ENCODE measurements around the gene AGMAT. TPM values are rescaled to one million over a fixed set of nuclear protein-coding genes. Genes with fewer than 3 reads are reported as not detected.

The AGMAT gene
- total and polyA plus RNA-seq, 2 of the 8 experiments (the other 6 are each of a cell fraction or from before 2014, with no cell fraction given), result 3.7 to 5.8 TPM

- FAIRE-seq (no peak), DNase-seq (ENCODE audit: low read depth in 1 of 2, low spot score in 2 of 2) (no peak)
- Histone ChIP-seq H4K8ac (ENCODE audit: extremely low read depth, insufficient read depth, low read length) (no peak overlapping the region), H2AK5ac (ENCODE audit: low read depth, low read length) (no peak overlapping the region), H3K9ac (replicated peaks in 1 of 4; ENCODE audit: extremely low read depth in 1 of 4, low read depth in 3 of 4, low read length in 3 of 4) (no peak overlapping the region), H3K14ac (ENCODE audit: insufficient read length) (no peak overlapping the region), H3K4ac (replicated peaks; ENCODE audit: insufficient read length, low read depth, low read length) (no peak overlapping the region), H3K4me1 (replicated peaks in 1 of 4; ENCODE audit: control insufficient read depth in 3 of 4, insufficient read depth in 4 of 4, low read length in 3 of 4) (no peaks in the 10 kb centered on the region), H4K20me1 (replicated peaks in 1 of 2; ENCODE audit: control insufficient read depth in 1 of 2, insufficient read depth in 2 of 2, low read length in 2 of 2) (peaks cover 0 to 2% of the 10 kb centered on the region in 2 experiments), H3K9me3 (ENCODE audit: insufficient read depth in 2 of 2, low read depth in 1 of 2, low read length in 1 of 2) (no peaks in the 10 kb centered on the region), H3K27me3 (replicated peaks in 1 of 4; ENCODE audit: control insufficient read depth in 3 of 4, extremely low read depth in 1 of 4, insufficient read depth in 3 of 4, low read length in 3 of 4) (no peaks in the 10 kb centered on the region), H2BK5ac (ENCODE audit: low read depth, low read length) (no peak overlapping the region), H2BK120ac (replicated peaks; ENCODE audit: low read depth, low read length) (no peak overlapping the region), H4K91ac (replicated peaks; ENCODE audit: insufficient read length, low read length) (no peak overlapping the region), H3K36me3 (ENCODE audit: control insufficient read depth in 2 of 4, insufficient read depth in 4 of 4, low read length in 3 of 4) (peaks cover 12 to 43% (median 27%) of the 10 kb centered on the region in 4 experiments), H2BK20ac (ENCODE audit: low read length) (no peak overlapping the region), H3K79me2 (ENCODE audit: control insufficient read depth in 1 of 2, insufficient read depth in 2 of 2, low read length in 2 of 2) (no peaks in the 10 kb centered on the region), H2AFZ (ENCODE audit: low read length) (no peak overlapping the region), H4K5ac (ENCODE audit: insufficient read length, low read depth, low read length) (no peak overlapping the region), H3K4me3 (ENCODE audit: extremely low read depth in 1 of 4, insufficient read depth in 2 of 4, low read depth in 3 of 4, low read length in 4 of 4) (no peak overlapping the region), H3K4me2 (ENCODE audit: insufficient read depth in 1 of 2, low read depth in 2 of 2, low read length in 2 of 2) (no peak overlapping the region), H3K56ac (replicated peaks; ENCODE audit: insufficient read length, low read depth, low read length) (no peak overlapping the region), H3K23me2 (ENCODE audit: low read depth, low read length) (no peaks in the 10 kb centered on the region), H3K23ac (ENCODE audit: insufficient read length) (no peak overlapping the region), H3K18ac (ENCODE audit: extremely low read depth, low read length) (no peak overlapping the region), H2BK15ac (ENCODE audit: low read length) (no peak overlapping the region), H3K27ac (ENCODE audit: low read depth, low read length) (no peak overlapping the region), H3K79me1 (ENCODE audit: low read depth, low read length) (no peaks in the 10 kb centered on the region), H2BK12ac (ENCODE audit: low read depth, low read length) (no peak overlapping the region)
- ChIA-PET POLR2A (ENCODE audit: partially characterized antibody) (interaction anchor here (0.8 to 4.3 kb wide), 2 partner anchors 10 to 30 kb away, joined by 3 to 23 read pairs; no protein-coding TSS in a partner anchor), CTCF (ENCODE audit: partially characterized antibody) (interaction anchor here (0.6 kb wide), 1 partner anchor 65 kb away, joined by 3 read pairs; no protein-coding TSS in a partner anchor)
- WGBS, 2 experiments (ENCODE audit: extremely low coverage in 1 of 2, insufficient coverage in 1 of 2, insufficient read length in 1 of 2, insufficient replicate concordance in 2 of 2, low coverage in 1 of 2, low lambda C conversion rate in 2 of 2, missing lambda C conversion rate in 1 of 2), result 92% methylated on average over 1 of the region's 1 CpG; no CpG with 5 or more reads in 1 of the 2 experiments
- TF ChIP-seq NRF1 (IDR thresholded peaks at IDR 0.05; ENCODE audit: low read depth, low read length) (no peak), EGR1 (IDR thresholded peaks at IDR 0.05; ENCODE audit: borderline replicate concordance, low read depth, low read length) (no peak), PHF8 (conservative IDR thresholded peaks at IDR 0.05; ENCODE audit: low read depth, low read length) (no peak)
These were observed 14.0 kb downstream of the AGMAT start for GRCh38 chr1:15570861-15571260.
